Loucy (cell line): ENCODE measurements around the gene COL4A3.

Source experiments
- CTCF ChIP-seq: fragments of 200-600 bp; sonication (generic); conservative IDR thresholded peaks from 2 replicates; pipeline ENCODE4 v1.5.1; 2014; ENCODE audit warnings: mild to moderate bottlenecking, antibody characterized with exemption, low read length
- EZH2phosphoT487 ChIP-seq: fragments of 200-600 bp; IDR thresholded peaks from 2 replicates; pipeline ENCODE4 v1.6.1; 2018; ENCODE audit warnings: antibody characterized with exemption, mild to moderate bottlenecking, moderate library complexity, borderline replicate concordance

- TF ChIP-seq CTCF = no peak
- TF ChIP-seq EZH2phosphoT487 = no peak
Measured at GRCh38 chr2:227154986-227155774, 9.2 kb upstream of the COL4A3 start.
